ENCODE data around the gene SLC16A12.

GRCh38 chr10:89494575-89494974 is 40.8 kb downstream of the SLC16A12 start:
- TF ChIP-seq, protein P1, sequence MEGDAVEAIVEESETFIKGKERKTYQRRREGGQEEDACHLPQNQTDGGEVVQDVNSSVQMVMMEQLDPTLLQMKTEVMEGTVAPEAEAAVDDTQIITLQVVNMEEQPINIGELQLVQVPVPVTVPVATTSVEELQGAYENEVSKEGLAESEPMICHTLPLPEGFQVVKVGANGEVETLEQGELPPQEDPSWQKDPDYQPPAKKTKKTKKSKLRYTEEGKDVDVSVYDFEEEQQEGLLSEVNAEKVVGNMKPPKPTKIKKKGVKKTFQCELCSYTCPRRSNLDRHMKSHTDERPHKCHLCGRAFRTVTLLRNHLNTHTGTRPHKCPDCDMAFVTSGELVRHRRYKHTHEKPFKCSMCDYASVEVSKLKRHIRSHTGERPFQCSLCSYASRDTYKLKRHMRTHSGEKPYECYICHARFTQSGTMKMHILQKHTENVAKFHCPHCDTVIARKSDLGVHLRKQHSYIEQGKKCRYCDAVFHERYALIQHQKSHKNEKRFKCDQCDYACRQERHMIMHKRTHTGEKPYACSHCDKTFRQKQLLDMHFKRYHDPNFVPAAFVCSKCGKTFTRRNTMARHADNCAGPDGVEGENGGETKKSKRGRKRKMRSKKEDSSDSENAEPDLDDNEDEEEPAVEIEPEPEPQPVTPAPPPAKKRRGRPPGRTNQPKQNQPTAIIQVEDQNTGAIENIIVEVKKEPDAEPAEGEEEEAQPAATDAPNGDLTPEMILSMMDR (IDR thresholded peaks at IDR 0.05; ENCODE audit: low read length): no peak
- TF ChIP-seq EZH2 (IDR thresholded peaks at IDR 0.05; ENCODE audit: borderline replicate concordance, low read length): no peak

Measured in OCI-LY1 (cell line).